ENCODE data around the gene C1orf232. TPM values are rescaled to one million over a fixed set of nuclear protein-coding genes. Genes with fewer than 3 reads are reported as not detected.

Gene C1orf232
- total and polyA plus RNA-seq, 2 of the 8 experiments (the other 6 are each of a cell fraction or from before 2014, with no cell fraction given): not detected

GRCh38 chr1:26188477-26188876 lies 19.7 kb upstream of the C1orf232 start (continued):
- TF ChIP-seq CBX5 (IDR thresholded peaks at IDR 0.05; ENCODE audit: low read depth, low read length): no peak
- no peak for TF ChIP-seq CTBP2 (IDR thresholded peaks at IDR 0.05; ENCODE audit: borderline replicate concordance, insufficient read depth, insufficient read length, low read length)
- no peak for TF ChIP-seq SP1 (IDR thresholded peaks at IDR 0.05; ENCODE audit: low read depth, low read length)
- no peak for TF ChIP-seq USF2 (IDR thresholded peaks at IDR 0.05; ENCODE audit: low read length)
- TF ChIP-seq CEBPB (IDR thresholded peaks at IDR 0.05; ENCODE audit: low read depth, low read length): no peak
- TF ChIP-seq SP4 (IDR thresholded peaks at IDR 0.05; ENCODE audit: low read length): no peak
- TF ChIP-seq POLR2AphosphoS5 (IDR thresholded peaks at IDR 0.05; ENCODE audit: low read depth, low read length): no peak

Measured in H1 (cell line).